Karpas-422 (cell line): ENCODE results near the gene PTGIR. TPM values are rescaled to one million over a fixed set of nuclear protein-coding genes. Genes with fewer than 3 reads are reported as not detected.
A peak's percentile ranks its signal among the peaks of the same experiment; 100 is the strongest.

ENCODE experiments used
- DNase-seq: peaks from one replicate; pipeline ENCODE4 v3.0.0-alpha.2; 2015
- H2AFZ ChIP-seq: fragments of 200-600 bp; sonication (generic); 2 replicates; pipeline ENCODE4 v1.6.1; 2014; ENCODE audit warnings: antibody characterized with exemption, low read length, mixed read lengths
- H3K27ac ChIP-seq: fragments of 200-600 bp; sonication (generic); 2 replicates; pipeline ENCODE4 v1.5.1; 2014; ENCODE audit warnings: mild to moderate bottlenecking, low read length, moderate library complexity
- H3K27me3 ChIP-seq: fragments of 200-600 bp; sonication (generic); 2 replicates; pipeline ENCODE4 v1.6.1; 2014; ENCODE audit warnings: low read length, mixed read lengths
- H3K36me3 ChIP-seq: fragments of 200-600 bp; sonication (generic); 2 replicates; pipeline ENCODE4 v1.6.1; 2014; ENCODE audit warnings: low read length, mixed read lengths; ENCODE audit not compliant: insufficient read depth
- H3K4me1 ChIP-seq: fragments of 200-600 bp; sonication (generic); 2 replicates; pipeline ENCODE4 v1.6.1; 2014; ENCODE audit warnings: mild to moderate bottlenecking, low read length, mixed read lengths
- H3K4me2 ChIP-seq: fragments of 200-600 bp; sonication (generic); 2 replicates; pipeline ENCODE4 v1.6.1; 2014; ENCODE audit warnings: low read length, low read depth, mild to moderate bottlenecking; ENCODE audit not compliant: poor library complexity, severe bottlenecking
- H3K4me3 ChIP-seq: fragments of 200-600 bp; sonication (generic); 2 replicates; pipeline ENCODE4 v1.5.1; 2014; ENCODE audit warnings: mild to moderate bottlenecking, antibody characterized with exemption, low read length, mixed read lengths
- H3K79me2 ChIP-seq: fragments of 200-600 bp; sonication (generic); 2 replicates; pipeline ENCODE4 v1.6.1; 2014; ENCODE audit warnings: mild to moderate bottlenecking, low read length, mixed read lengths
- H3K9ac ChIP-seq: fragments of 200-600 bp; sonication (generic); 2 replicates; pipeline ENCODE4 v1.6.0; 2014; ENCODE audit warnings: low read length
- H3K9me2 ChIP-seq: fragments of 200-600 bp; sonication (generic), shearing (Covaris generic); replicated peaks from 2 replicates; pipeline ENCODE4 v1.6.0; 2014; ENCODE audit warnings: mild to moderate bottlenecking, low read length, moderate library complexity; ENCODE audit not compliant: insufficient read depth
- H3K9me3 ChIP-seq: fragments of 300-700, 200-600 bp; sonication (generic); 2 replicates; pipeline ENCODE4 v1.6.1; 2014; ENCODE audit warnings: low read length, mixed read lengths
- H4K20me1 ChIP-seq: fragments of 200-600 bp; sonication (generic); 2 replicates; pipeline ENCODE4 v1.6.1; 2014; ENCODE audit warnings: mild to moderate bottlenecking, antibody characterized with exemption, low read length, low read depth; ENCODE audit not compliant: insufficient read depth
- total RNA-seq: library from RNA; depleted of rRNA; stranded (reverse); fragments of >200 nt; shearing (Covaris generic); gene quantifications from 2 replicates; pipeline ENCODE4 v1.2.3, GENCODE V29; 2014; ENCODE audit warnings: low replicate concordance

Gene PTGIR
- total RNA-seq, 1 experiment from 2014 or later = not detected

- no peak overlapping the region for H3K4me3 ChIP-seq
- H3K4me1 ChIP-seq = peaks cover 17% of the 10 kb centered on the region
- H3K27me3 ChIP-seq = no peaks in the 10 kb centered on the region
- no peak overlapping the region for H3K27ac ChIP-seq
- no peak overlapping the region for H3K4me2 ChIP-seq
- H3K9ac ChIP-seq = no peak overlapping the region
- H3K36me3 ChIP-seq = no peaks in the 10 kb centered on the region
- H3K9me3 ChIP-seq = no peaks in the 10 kb centered on the region
- no peaks in the 10 kb centered on the region for H3K79me2 ChIP-seq
- no peak overlapping the region for H2AFZ ChIP-seq
- no peaks in the 10 kb centered on the region for H3K9me2 ChIP-seq
- DNase-seq = no peak
- H4K20me1 ChIP-seq = no peaks in the 10 kb centered on the region
Measured at GRCh38 chr19:46615966-46616365, 8.9 kb downstream of the PTGIR start.

GRCh38 chr19:46614114-46614722 is 10.7 kb downstream of the PTGIR start:
- peak; percentile 89 for DNase-seq
- Histone ChIP-seq H3K9me2 (no peaks in the 10 kb centered on the region), H4K20me1 (no peaks in the 10 kb centered on the region), H3K4me3 (no peak overlapping the region), H3K79me2 (no peaks in the 10 kb centered on the region), H3K4me1 (peaks cover 17% of the 10 kb centered on the region), H3K27me3 (no peaks in the 10 kb centered on the region), H3K9me3 (no peaks in the 10 kb centered on the region), H3K36me3 (no peaks in the 10 kb centered on the region), H3K27ac (no peak overlapping the region), H3K4me2 (no peak overlapping the region), H3K9ac (no peak overlapping the region), H2AFZ (no peak overlapping the region)

DNA sequence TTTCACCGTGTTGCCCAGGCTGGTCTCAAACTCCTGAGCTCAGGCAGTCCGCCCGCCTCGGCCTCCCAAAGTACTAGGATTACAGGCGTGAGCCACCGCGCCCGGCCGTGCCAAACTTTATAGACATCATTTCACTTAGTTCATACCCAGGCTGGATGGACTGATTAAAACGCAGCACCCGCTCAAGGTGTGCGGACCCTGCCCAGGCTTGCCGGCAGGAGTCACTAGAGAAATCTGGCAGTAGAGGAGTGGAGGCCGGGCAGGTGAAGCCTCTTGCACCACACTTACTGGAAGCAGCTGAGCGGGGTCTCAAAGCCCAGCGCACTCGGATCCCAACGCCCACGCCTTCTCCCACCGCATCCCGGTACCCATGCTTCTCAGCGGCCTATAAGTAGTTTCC is 11.4 kb downstream of the PTGIR start:
- Histone ChIP-seq H3K79me2 (no peaks in the 10 kb centered on the region), H3K9me2 (no peaks in the 10 kb centered on the region), H3K9me3 (no peaks in the 10 kb centered on the region), H4K20me1 (0 out of 2 replicates have a peak, but pooled peaks cover 2% of the 10 kb centered on the region), H2AFZ (no peak overlapping the region), H3K4me1 (peaks cover 17% of the 10 kb centered on the region), H3K9ac (no peak overlapping the region), H3K36me3 (no peaks in the 10 kb centered on the region), H3K27me3 (no peaks in the 10 kb centered on the region), H3K27ac (no peak overlapping the region), H3K4me3 (no peak overlapping the region), H3K4me2 (no peak overlapping the region)
- no peak for DNase-seq

DNA sequence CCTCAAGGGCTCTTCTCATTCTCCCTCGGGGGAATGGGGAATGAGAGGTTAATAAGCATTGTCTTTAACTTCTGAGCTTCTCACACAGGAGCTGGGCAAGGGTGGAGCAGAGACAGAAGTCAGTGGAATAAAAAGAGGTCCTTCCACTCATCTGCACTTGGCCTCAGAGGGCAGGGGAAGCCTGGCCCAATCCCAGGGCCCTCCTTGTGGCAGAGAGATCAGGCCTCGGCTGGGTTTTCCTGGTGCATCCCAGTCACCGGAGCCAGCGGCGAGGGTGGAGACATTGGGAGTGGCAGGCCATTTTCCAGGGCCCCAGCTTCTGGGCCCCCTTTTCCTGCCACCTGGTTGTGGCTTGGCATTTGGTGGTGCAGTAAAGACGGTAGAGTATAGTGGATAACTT is 13.1 kb downstream of the PTGIR start:
- no peaks in the 10 kb centered on the region for H3K9me2 ChIP-seq
- H4K20me1 ChIP-seq = 0 out of 2 replicates have a peak, but pooled peaks cover 2% of the 10 kb centered on the region
- H3K27ac ChIP-seq = no peak overlapping the region
- H2AFZ ChIP-seq = no peak overlapping the region
- no peaks in the 10 kb centered on the region for H3K27me3 ChIP-seq
- H3K4me3 ChIP-seq = no peak overlapping the region
- no peak overlapping the region for H3K4me2 ChIP-seq
- H3K9me3 ChIP-seq = no peaks in the 10 kb centered on the region
- H3K4me1 ChIP-seq = peaks cover 13% of the 10 kb centered on the region
- H3K36me3 ChIP-seq = peaks cover 11% of the 10 kb centered on the region
- no peak for DNase-seq
- no peaks in the 10 kb centered on the region for H3K79me2 ChIP-seq
- H3K9ac ChIP-seq = no peak overlapping the region

GRCh38 chr19:46610851-46611770 is 13.8 kb downstream of the PTGIR start:
- H3K79me2 ChIP-seq = no peaks in the 10 kb centered on the region
- peak; percentile 55 for DNase-seq
- no peaks in the 10 kb centered on the region for H3K27me3 ChIP-seq
- no peak overlapping the region for H3K27ac ChIP-seq
- no peaks in the 10 kb centered on the region for H3K9me2 ChIP-seq
- no peaks in the 10 kb centered on the region for H3K9me3 ChIP-seq
- no peak overlapping the region for H2AFZ ChIP-seq
- H3K4me2 ChIP-seq = no peak overlapping the region
- H3K4me3 ChIP-seq = no peak overlapping the region
- H3K4me1 ChIP-seq = peaks cover 11% of the 10 kb centered on the region
- peaks cover 16% of the 10 kb centered on the region for H3K36me3 ChIP-seq
- H4K20me1 ChIP-seq = 0 out of 2 replicates have a peak, but pooled peaks cover 2% of the 10 kb centered on the region
- H3K9ac ChIP-seq = no peak overlapping the region

GRCh38 chr19:46610413-46610775 is 14.5 kb downstream of the PTGIR start:
- H3K36me3 ChIP-seq = peaks cover 16% of the 10 kb centered on the region
- no peaks in the 10 kb centered on the region for H3K9me3 ChIP-seq
- H3K4me3 ChIP-seq = no peak overlapping the region
- H3K27me3 ChIP-seq = no peaks in the 10 kb centered on the region
- H3K79me2 ChIP-seq = no peaks in the 10 kb centered on the region; the same call in 1 of the 2 replicates
- no peak overlapping the region for H3K9ac ChIP-seq
- H3K27ac ChIP-seq = no peak overlapping the region
- no peaks in the 10 kb centered on the region for H3K9me2 ChIP-seq
- no peak for DNase-seq
- no peak overlapping the region for H2AFZ ChIP-seq
- H4K20me1 ChIP-seq = 0 out of 2 replicates have a peak, but pooled peaks cover 2% of the 10 kb centered on the region
- peaks cover 11% of the 10 kb centered on the region for H3K4me1 ChIP-seq
- H3K4me2 ChIP-seq = no peak overlapping the region

DNA sequence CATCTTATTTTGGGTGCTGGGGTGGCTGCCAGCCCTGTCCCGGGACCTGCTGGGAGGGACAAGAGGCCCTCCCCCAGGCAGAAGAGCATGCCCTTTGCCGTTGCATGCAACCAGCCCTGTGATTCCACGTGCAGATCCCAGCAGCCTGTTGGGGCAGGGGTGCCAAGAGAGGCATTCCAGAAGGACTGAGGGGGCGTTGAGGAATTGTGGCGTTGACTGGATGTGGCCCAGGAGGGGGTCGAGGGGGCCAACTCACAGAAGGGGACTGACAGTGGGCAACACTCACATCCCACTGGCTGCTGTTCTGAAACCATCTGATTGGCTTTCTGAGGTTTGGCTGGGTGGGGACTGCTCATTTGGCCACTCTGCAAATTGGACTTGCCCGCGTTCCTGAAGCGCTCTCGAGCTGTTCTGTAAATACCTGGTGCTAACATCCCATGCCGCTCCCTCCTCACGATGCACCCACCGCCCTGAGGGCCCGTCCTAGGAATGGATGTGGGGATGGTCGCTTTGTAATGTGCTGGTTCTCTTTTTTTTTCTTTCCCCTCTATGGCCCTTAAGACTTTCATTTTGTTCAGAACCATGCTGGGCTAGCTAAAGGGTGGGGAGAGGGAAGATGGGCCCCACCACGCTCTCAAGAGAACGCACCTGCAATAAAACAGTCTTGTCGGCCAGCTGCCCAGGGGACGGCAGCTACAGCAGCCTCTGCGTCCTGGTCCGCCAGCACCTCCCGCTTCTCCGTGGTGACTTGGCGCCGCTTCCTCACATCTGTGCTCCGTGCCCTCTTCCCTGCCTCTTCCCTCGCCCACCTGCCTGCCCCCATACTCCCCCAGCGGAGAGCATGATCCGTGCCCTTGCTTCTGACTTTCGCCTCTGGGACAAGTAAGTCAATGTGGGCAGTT is 15.1 kb downstream of the PTGIR start:
- Histone ChIP-seq H3K4me3 (no peak overlapping the region), H3K27me3 (no peaks in the 10 kb centered on the region), H4K20me1 (peaks cover 7% of the 10 kb centered on the region; the same call in 1 of the 2 replicates), H3K9me2 (no peaks in the 10 kb centered on the region), H3K36me3 (peaks cover 16% of the 10 kb centered on the region), H3K4me2 (no peak overlapping the region), H3K79me2 (peaks cover 4% of the 10 kb centered on the region), H2AFZ (no peak overlapping the region), H3K27ac (no peak overlapping the region), H3K9me3 (no peaks in the 10 kb centered on the region), H3K4me1 (peaks cover 11% of the 10 kb centered on the region), H3K9ac (no peak overlapping the region)
- no peak for DNase-seq
